Measurements from ENCODE around the gene ILKAP. TPM values are rescaled to one million over a fixed set of nuclear protein-coding genes. Genes with fewer than 3 reads are reported as not detected.

ILKAP gene
- total RNA-seq, 1 experiment from 2014 or later, result 41.5 TPM

DNA sequence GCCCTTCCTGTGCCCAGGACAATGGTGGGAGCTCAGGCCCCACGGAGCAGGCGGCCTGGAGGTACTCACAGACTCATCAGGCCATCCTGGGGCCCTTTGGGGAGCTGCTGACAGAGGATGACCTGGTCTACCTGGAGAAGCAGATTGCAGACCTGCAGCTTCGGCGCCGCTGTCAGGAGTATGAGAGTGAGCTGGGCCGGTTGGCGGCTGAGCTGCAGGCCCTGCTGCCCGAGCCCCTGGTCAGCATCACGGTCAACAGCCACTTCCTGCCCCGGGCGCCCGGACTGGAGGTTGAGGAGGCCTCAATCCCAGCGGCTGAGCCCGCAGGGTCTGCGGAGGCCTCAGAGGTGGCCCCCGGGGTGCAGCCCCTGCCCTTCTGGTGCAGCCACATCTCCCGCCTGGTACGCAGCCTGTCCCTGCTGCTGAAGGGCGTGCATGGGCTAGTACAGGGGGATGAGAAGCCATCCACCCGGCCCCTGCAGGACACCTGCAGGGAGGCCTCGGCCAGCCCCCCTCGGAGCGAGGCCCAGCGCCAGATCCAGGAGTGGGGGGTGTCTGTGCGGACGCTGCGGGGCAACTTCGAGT is 73.3 kb downstream of the ILKAP start:
- H3K14ac ChIP-seq (ENCODE audit: insufficient read depth, low read length), result no peak overlapping the region
- H4K20me1 ChIP-seq (ENCODE audit: control insufficient read depth, insufficient read depth, insufficient read length), result no peaks in the 10 kb centered on the region
- H4K91ac ChIP-seq (ENCODE audit: insufficient read length, low read depth, low read length), result no peak overlapping the region
- no peak overlapping the region for H2BK15ac ChIP-seq (ENCODE audit: low read depth, low read length)
- Mint-ChIP-seq H3K4me3 (no peak overlapping the region), H3K9me3 (no peaks in the 10 kb centered on the region), H3K4me1 (no peaks in the 10 kb centered on the region), H3K27me3 (ENCODE audit: low read depth) (no peaks in the 10 kb centered on the region; the same call in none of the 2 replicates), H3K27ac (no peak overlapping the region; a peak in 1 of 7 replicates), H3K36me3 (ENCODE audit: insufficient read depth in 1 of 3, low read depth in 3 of 3) (no peaks in the 10 kb centered on the region)
- no peak overlapping the region for H3K27ac ChIP-seq (ENCODE audit: insufficient read length, low read depth, low read length)
- no peak overlapping the region for H3K23ac ChIP-seq (ENCODE audit: insufficient read length, low read depth, low read length)
- no peaks in the 10 kb centered on the region for H3K79me1 ChIP-seq (ENCODE audit: insufficient read depth, low read depth, low read length, poor library complexity, severe bottlenecking)
- no peak overlapping the region for H2AFZ ChIP-seq (ENCODE audit: low read length)
- no peak overlapping the region for H2BK5ac ChIP-seq (ENCODE audit: insufficient read length, low read length)
- H3K56ac ChIP-seq (ENCODE audit: insufficient read length, low read depth, low read length), result no peak overlapping the region
- H4K8ac ChIP-seq (replicated peaks; ENCODE audit: insufficient read length, low read depth, low read length), result no peak overlapping the region
- no peak overlapping the region for H3K4me2 ChIP-seq (ENCODE audit: insufficient read depth, insufficient read length, low read length)
- DNase-seq, result no peak
- no peaks in the 10 kb centered on the region for H3K79me2 ChIP-seq (ENCODE audit: insufficient read depth, low read length)
- no peak overlapping the region for H2BK12ac ChIP-seq (ENCODE audit: insufficient read length, low read depth, low read length)
- H3K4me1 ChIP-seq (ENCODE audit: insufficient read depth, low read length), result no peaks in the 10 kb centered on the region
- no peak overlapping the region for H4K5ac ChIP-seq (ENCODE audit: insufficient read length, low read depth, low read length)
- no peak overlapping the region for H3K9ac ChIP-seq (ENCODE audit: extremely low read depth, insufficient read length, low read length)
- H2AK5ac ChIP-seq (ENCODE audit: insufficient read length, low read length), result no peak overlapping the region
- no peaks in the 10 kb centered on the region for H3K23me2 ChIP-seq (ENCODE audit: insufficient read length, low read depth, low read length, poor library complexity, severe bottlenecking)
- TF ChIP-seq, protein P1, sequence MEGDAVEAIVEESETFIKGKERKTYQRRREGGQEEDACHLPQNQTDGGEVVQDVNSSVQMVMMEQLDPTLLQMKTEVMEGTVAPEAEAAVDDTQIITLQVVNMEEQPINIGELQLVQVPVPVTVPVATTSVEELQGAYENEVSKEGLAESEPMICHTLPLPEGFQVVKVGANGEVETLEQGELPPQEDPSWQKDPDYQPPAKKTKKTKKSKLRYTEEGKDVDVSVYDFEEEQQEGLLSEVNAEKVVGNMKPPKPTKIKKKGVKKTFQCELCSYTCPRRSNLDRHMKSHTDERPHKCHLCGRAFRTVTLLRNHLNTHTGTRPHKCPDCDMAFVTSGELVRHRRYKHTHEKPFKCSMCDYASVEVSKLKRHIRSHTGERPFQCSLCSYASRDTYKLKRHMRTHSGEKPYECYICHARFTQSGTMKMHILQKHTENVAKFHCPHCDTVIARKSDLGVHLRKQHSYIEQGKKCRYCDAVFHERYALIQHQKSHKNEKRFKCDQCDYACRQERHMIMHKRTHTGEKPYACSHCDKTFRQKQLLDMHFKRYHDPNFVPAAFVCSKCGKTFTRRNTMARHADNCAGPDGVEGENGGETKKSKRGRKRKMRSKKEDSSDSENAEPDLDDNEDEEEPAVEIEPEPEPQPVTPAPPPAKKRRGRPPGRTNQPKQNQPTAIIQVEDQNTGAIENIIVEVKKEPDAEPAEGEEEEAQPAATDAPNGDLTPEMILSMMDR (conservative IDR thresholded peaks at IDR 0.05), result no peak
- no peak overlapping the region for H3K4ac ChIP-seq (ENCODE audit: low read depth, low read length)
- WGBS (ENCODE audit: extremely low coverage, insufficient read length, low lambda C conversion rate), result no CpG with 5 or more reads among the region's 28 CpGs
- no peak overlapping the region for H3T11ph ChIP-seq (ENCODE audit: low read length)
- H2BK120ac ChIP-seq (ENCODE audit: low read depth, low read length, poor library complexity, severe bottlenecking), result no peak overlapping the region
- no peaks in the 10 kb centered on the region for H3K9me3 ChIP-seq (ENCODE audit: control insufficient read depth, low read depth, low read length)
- H3K27me3 ChIP-seq (ENCODE audit: insufficient read depth, low read length), result no peaks in the 10 kb centered on the region
- H2BK20ac ChIP-seq (ENCODE audit: low read depth, low read length, poor library complexity, severe bottlenecking), result no peak overlapping the region
- H3K18ac ChIP-seq (ENCODE audit: insufficient read length, low read depth, low read length), result no peak overlapping the region

Data from H9 (cell line).